Stomach (tissue), 9 donors: Measurements from ENCODE around the gene EPHX1. TPM values are rescaled to one million over a fixed set of nuclear protein-coding genes. Genes with fewer than 3 reads are reported as not detected.
A peak's percentile ranks its signal among the peaks of the same experiment; 100 is the strongest.

Experiments used
- DNase-seq, 2 donors: peaks; one replicate each; pipeline versions ENCODE4 v3.0.0 to v3.0.0-alpha.2; 2013 to 2019
- H3K27ac ChIP-seq, 5 donors: fragments of 200-600 bp in 4 of 5; sonication (generic) in 4 of 5; one replicate each; pipeline ENCODE4 v1.5.1; 2013 to 2019; ENCODE audit warnings: mild to moderate bottlenecking in 1 of 5, moderate library complexity in 1 of 5
- H3K27me3 ChIP-seq, 3 donors: fragments of 200-600 bp; sonication (generic); one replicate each; pipeline ENCODE4 v1.5.1; 2017 to 2019; ENCODE audit warnings: mixed run types in 1 of 3
- H3K36me3 ChIP-seq, 4 donors: fragments of 200-600 bp; sonication (generic); 1 replicate in 3 of 4; 2 replicates in 1 of 4; pipeline ENCODE4 v1.5.1; 2016 to 2019
- H3K4me1 ChIP-seq, 4 donors: fragments of 200-600 bp; sonication (generic); one replicate each; pipeline ENCODE4 v1.5.1; 2016 to 2019
- H3K4me3 ChIP-seq, 4 donors: fragments of 200-600 bp; sonication (generic) in 3 of 4; one replicate each; pipeline ENCODE4 v1.5.1; 2016 to 2019; ENCODE audit warnings: mild to moderate bottlenecking in 1 of 4
- H3K9me3 ChIP-seq, 4 donors: fragments of 200-600 bp; sonication (generic); one replicate each; pipeline ENCODE4 v1.5.1; 2016 to 2019
- EP300 ChIP-seq: sonication (generic); formaldehyde crosslinking; IDR thresholded peaks from one replicate; pipeline ENCODE4 v1.6.1; 2017; ENCODE audit warnings: antibody characterized with exemption
- POLR2A ChIP-seq, 4 donors: fragments of 450-650 bp; IDR thresholded peaks; one replicate each; pipeline ENCODE4 v1.6.1; 2016; ENCODE audit warnings: antibody characterized with exemption in 4 of 4, control low read depth in 2 of 4, mild to moderate bottlenecking in 1 of 4, moderate library complexity in 1 of 4
- POLR2AphosphoS5 ChIP-seq, 3 donors: sonication (generic); formaldehyde crosslinking; IDR thresholded peaks; one replicate each; pipeline ENCODE4 v1.6.1; 2016; ENCODE audit warnings: antibody characterized with exemption in 3 of 3
- WGBS, 5 donors: extraction: QIAGEN DNeasy Blood & Tissue Kit in 3 of 5; methylation state at CpG; one replicate each; pipeline versions ENCODE4 v1.1.5 to v1.1.7; 2013 to 2018; 5-methylcytosine and 5-hydroxymethylcytosine counted together
- intact Hi-C: fragments of 100-400 bp; cut with DNase I; formaldehyde crosslinking; loops from one replicate; pipeline ENCODE4 v1.15.1; 2023; ENCODE audit warnings: low total_unique reads
- polyA plus RNA-seq, 3 donors: library from polyadenylated mRNA; stranded (reverse); fragments of 200-250 nt; gene quantifications; one replicate each; pipeline ENCODE4 v1.2.3, GENCODE V29; 2013
- total RNA-seq, 5 donors: library from RNA; depleted of rRNA; stranded (reverse); fragments of >200 nt; gene quantifications; one replicate each; pipeline versions ENCODE4 v1.1.0 to v1.2.3, GENCODE V29; 2014 to 2016
- TF ChIP-seq, protein P1 (sequence below), 7 experiments: fragments of 450-650 bp in 4 of 7; fragments of 200-600 bp in 3 of 7; sonication (generic) in 3 of 7; IDR thresholded peaks; one replicate each; pipeline ENCODE4 v1.5.1; 2016 to 2019; ENCODE audit warnings: antibody characterized with exemption in 7 of 7, control low read depth in 2 of 7, mild to moderate bottlenecking in 1 of 7
- donor health status: healthy with polysubstance abuse.
- donor health status: Bipolar disorder and iron deficiency.
- donor health status: healthy.

EPHX1 gene
- total and polyA plus RNA-seq, 8 donors = 13.0 to 94.6 (median 40.5) TPM

DNA sequence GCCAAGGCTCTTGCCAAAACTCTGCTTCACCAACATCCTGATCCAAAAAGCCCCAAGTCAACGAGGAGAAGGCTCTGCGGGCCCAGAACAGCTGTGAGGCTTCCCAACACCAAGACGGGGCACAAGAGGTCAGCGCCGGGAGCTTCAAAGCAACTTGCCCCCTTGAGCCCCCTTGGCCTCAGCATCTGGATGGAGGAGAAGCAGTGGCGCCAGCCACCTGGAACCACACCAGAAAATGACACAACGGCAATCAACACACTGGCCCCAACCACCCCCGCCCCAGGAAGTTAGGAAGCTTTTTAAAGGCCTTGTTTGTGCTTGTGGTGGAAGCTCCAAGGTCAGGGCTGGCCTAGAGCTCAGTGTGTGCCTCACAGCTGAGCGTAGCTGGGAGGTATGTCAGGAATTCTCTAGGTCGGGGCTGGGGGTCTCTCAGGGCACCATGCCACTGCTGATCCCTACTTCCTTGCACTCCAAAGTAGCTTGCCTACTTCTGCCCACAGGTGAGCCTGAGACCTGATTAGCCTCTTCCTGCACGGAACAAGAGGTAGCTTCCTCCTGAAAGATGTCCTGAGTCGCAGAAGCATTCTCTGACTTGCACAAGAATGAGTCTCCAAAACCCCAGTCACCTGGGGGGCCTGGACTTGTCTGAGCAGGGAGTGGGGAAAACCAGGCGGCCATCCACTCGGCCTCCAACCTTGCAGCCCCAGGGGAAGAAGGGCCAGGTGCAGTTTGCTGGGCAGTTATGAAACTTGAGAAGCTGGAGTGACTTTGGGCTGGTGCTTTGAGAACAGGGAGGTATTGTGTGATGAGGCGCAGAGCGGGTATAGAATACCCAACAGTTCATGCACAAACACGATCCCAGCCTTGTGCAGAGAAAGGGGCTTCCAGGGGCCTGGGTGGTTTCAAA, 42.0 kb upstream of the EPHX1 start:
- 56 to 70% (median 61%) methylated on average over 16 to 17 of the region's 17 CpGs for WGBS, 5 donors

DNA sequence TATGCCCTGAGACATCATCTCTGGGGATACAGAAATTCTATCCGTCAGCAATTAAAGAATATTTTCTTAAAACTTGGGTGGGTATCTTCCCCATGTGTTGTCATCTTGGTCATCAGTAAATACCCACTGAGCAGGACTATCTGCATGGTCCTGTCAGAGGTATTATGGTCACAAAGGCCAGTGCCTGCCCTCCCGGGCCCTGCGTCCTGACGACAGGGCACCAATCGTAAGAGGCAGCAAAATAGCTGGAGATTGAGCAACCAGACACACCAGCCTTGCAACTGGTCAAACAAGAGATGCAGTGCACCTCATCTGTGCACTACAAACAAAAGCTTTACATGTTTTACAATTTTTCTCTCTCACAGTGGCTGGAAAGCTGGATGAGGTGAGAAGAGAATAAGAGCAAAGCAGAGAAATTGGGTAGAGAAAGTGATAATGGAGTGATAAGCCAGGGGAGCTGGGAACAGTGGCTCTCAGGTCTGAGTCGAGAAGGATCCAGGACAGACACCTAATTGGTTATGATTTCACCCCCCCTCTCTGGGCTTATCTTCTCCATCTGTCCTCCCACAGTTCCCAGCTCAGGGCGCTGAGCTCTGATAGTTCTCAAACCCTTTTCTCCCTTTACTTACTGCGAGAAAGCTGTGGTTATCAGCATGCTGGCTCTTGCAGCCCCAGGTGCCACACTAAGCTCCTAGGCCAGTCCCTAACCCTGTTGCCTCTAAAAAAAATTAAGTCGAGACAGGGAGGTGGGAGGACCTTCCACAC, 41.1 kb upstream of the EPHX1 start:
- Histone ChIP-seq H3K27me3 (no peaks in the 10 kb centered on the region), H3K4me1 (peaks cover 33 to 84% (median 61%) of the 10 kb centered on the region in 4 donors), H3K27ac (peak overlapping the region in 3 of 5 donors; percentile 54 to 81 (median 77)), H3K4me3 (no peak overlapping the region), H3K36me3 (no peaks in the 10 kb centered on the region), H3K9me3 (no peaks in the 10 kb centered on the region)
- no peak for TF ChIP-seq POLR2A (IDR thresholded peaks at IDR 0.05)
- TF ChIP-seq EP300 = no peak
- TF ChIP-seq, protein P1, sequence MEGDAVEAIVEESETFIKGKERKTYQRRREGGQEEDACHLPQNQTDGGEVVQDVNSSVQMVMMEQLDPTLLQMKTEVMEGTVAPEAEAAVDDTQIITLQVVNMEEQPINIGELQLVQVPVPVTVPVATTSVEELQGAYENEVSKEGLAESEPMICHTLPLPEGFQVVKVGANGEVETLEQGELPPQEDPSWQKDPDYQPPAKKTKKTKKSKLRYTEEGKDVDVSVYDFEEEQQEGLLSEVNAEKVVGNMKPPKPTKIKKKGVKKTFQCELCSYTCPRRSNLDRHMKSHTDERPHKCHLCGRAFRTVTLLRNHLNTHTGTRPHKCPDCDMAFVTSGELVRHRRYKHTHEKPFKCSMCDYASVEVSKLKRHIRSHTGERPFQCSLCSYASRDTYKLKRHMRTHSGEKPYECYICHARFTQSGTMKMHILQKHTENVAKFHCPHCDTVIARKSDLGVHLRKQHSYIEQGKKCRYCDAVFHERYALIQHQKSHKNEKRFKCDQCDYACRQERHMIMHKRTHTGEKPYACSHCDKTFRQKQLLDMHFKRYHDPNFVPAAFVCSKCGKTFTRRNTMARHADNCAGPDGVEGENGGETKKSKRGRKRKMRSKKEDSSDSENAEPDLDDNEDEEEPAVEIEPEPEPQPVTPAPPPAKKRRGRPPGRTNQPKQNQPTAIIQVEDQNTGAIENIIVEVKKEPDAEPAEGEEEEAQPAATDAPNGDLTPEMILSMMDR (IDR thresholded peaks at IDR 0.05) = no peak
- TF ChIP-seq POLR2AphosphoS5 (IDR thresholded peaks at IDR 0.05) = no peak
- 60 to 81% (median 71%) methylated on average over 9 of the region's 9 CpGs for WGBS, 5 donors
- DNase-seq = no peak
- intact Hi-C loops = loop anchor here (10.0 kb wide), 1 partner anchor 214 kb away; no protein-coding TSS in a partner anchor

More for the DNA sequence above, 42.0 kb upstream of the EPHX1 start:
- no peaks in the 10 kb centered on the region for H3K36me3 ChIP-seq
- peak; percentile 33 to 77 for DNase-seq
- H3K4me3 ChIP-seq = no peak overlapping the region
- H3K9me3 ChIP-seq = no peaks in the 10 kb centered on the region
- TF ChIP-seq, protein P1 (IDR thresholded peaks at IDR 0.05) = no peak
- peak in 2 of 3 donors; percentile 26 to 29 for TF ChIP-seq POLR2AphosphoS5 (IDR thresholded peaks at IDR 0.05)
- intact Hi-C loops = loop anchor here (10.0 kb wide), 1 partner anchor 213 kb away; no protein-coding TSS in a partner anchor
- peaks cover 39 to 84% (median 61%) of the 10 kb centered on the region in 4 donors for H3K4me1 ChIP-seq
- H3K27ac ChIP-seq = peak overlapping the region; percentile 27 to 81 (median 54)
- H3K27me3 ChIP-seq = no peaks in the 10 kb centered on the region

DNA sequence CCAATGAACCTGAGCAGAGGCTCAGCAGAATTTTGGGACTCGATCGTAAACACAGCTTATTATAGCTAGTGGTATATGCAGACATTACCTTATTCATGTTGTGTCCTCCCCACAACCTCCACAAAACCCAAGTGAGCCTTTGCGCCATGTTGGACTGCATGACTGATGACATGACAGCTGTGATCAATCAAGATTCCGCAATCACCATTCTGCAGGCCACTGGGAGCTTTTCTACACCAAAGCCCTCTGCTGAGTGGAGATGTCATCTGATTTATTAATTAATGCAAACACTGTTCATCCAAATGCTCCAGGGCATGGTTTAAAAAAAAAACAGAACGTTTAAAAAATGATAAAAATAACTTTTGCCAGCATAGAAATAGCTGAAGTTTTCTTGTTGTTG, 40.2 kb upstream of the EPHX1 start:
- DNase-seq = no peak
- H3K4me3 ChIP-seq = no peak overlapping the region
- no peaks in the 10 kb centered on the region for H3K27me3 ChIP-seq
- WGBS, 5 donors = 88 to 94% (median 92%) methylated on average over 5 of the region's 5 CpGs
- H3K9me3 ChIP-seq = no peaks in the 10 kb centered on the region
- H3K36me3 ChIP-seq = no peaks in the 10 kb centered on the region
- no peak overlapping the region for H3K27ac ChIP-seq
- intact Hi-C loops = loop anchor here (10.0 kb wide), 2 partner anchors 215 to 295 kb away; no protein-coding TSS in a partner anchor
- H3K4me1 ChIP-seq = peaks cover 28 to 82% (median 58%) of the 10 kb centered on the region in 4 donors
- TF ChIP-seq, protein P1 (IDR thresholded peaks at IDR 0.05) = no peak
- TF ChIP-seq POLR2A (IDR thresholded peaks at IDR 0.05) = no peak
- TF ChIP-seq EP300 = no peak
- TF ChIP-seq POLR2AphosphoS5 (IDR thresholded peaks at IDR 0.05) = no peak

DNA sequence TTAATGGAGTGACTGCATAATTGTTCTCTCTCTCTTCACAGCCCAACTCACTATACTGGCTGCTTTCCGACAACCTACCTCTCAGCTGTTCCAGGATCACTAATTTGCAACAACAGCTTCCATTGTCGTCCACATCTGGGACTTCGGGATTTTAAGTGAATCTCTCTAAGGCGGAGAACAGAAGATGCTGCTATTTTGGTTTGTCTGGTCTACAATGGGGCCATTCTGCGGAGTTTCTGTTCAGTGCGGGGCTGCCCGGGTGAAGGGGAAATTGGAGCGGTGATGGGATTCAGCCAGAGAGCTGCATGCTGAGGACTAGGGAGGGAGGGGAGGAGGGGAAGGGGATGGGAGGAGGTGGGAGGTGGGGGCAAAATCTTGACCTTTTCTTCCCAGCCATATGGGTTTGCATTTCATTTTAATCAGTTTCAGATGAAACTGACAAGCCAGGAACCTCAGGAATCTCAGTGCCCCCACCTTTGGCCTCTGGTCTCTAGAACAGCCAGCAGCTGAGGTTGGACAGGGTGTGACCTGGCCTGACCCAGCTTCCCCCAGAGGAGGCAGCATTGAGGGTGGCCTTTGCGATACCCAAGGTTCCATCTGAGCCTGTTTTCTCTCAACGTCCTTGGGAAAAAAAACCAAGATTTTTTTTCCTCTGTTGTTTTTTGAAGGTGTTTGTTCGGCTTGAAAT, 39.2 kb upstream of the EPHX1 start:
- no peak for DNase-seq
- 85 to 95% (median 91%) methylated on average over 11 of the region's 11 CpGs for WGBS, 5 donors
- H3K27ac ChIP-seq = peak overlapping the region in 1 of 5 donors; percentile 78
- no peak for TF ChIP-seq POLR2A (IDR thresholded peaks at IDR 0.05)
- no peak for TF ChIP-seq EP300
- TF ChIP-seq POLR2AphosphoS5 (IDR thresholded peaks at IDR 0.05) = no peak
- TF ChIP-seq, protein P1 (IDR thresholded peaks at IDR 0.05) = no peak
- intact Hi-C loops = loop anchor here (10.0 kb wide), 1 partner anchor 296 kb away; no protein-coding TSS in a partner anchor
- no peaks in the 10 kb centered on the region for H3K36me3 ChIP-seq
- H3K4me1 ChIP-seq = peaks cover 28 to 88% (median 60%) of the 10 kb centered on the region in 4 donors
- no peaks in the 10 kb centered on the region for H3K9me3 ChIP-seq
- H3K4me3 ChIP-seq = no peak overlapping the region
- H3K27me3 ChIP-seq = no peaks in the 10 kb centered on the region
